ENCODE results near the gene BANK1. TPM values are rescaled to one million over a fixed set of nuclear protein-coding genes. Genes with fewer than 3 reads are reported as not detected.

The BANK1 gene
- total RNA-seq, 1 experiment from 2014 or later: 1.1 TPM

- H2AFZ ChIP-seq (ENCODE audit: low read length): no peak overlapping the region
Observed at GRCh38 chr4:101953949-101954348, 163.4 kb downstream of the BANK1 start.

More at GRCh38 chr4:101953949-101954348, 163.4 kb downstream of the BANK1 start:
- H3K9me3 Mint-ChIP-seq: no peaks in the 10 kb centered on the region
- no peak overlapping the region for H4K5ac ChIP-seq (ENCODE audit: insufficient read length, low read depth, low read length)
- no peaks in the 10 kb centered on the region for H3K23me2 ChIP-seq (ENCODE audit: insufficient read length, low read depth, low read length, poor library complexity, severe bottlenecking)
- H3K27me3 Mint-ChIP-seq (ENCODE audit: low read depth): no peaks in the 10 kb centered on the region
- no peak overlapping the region for H3K23ac ChIP-seq (ENCODE audit: insufficient read length, low read depth, low read length)
- no peak overlapping the region for H2BK15ac ChIP-seq (ENCODE audit: low read depth, low read length)
- H2AK5ac ChIP-seq (ENCODE audit: insufficient read length, low read length): no peak overlapping the region
- no peaks in the 10 kb centered on the region for H3K79me1 ChIP-seq (ENCODE audit: insufficient read depth, low read depth, low read length, poor library complexity, severe bottlenecking)
- no peak overlapping the region for H3K14ac ChIP-seq (ENCODE audit: insufficient read depth, low read length)
- H3K56ac ChIP-seq (ENCODE audit: insufficient read length, low read depth, low read length): no peak overlapping the region
- H2BK5ac ChIP-seq (ENCODE audit: insufficient read length, low read length): no peak overlapping the region
- no peak overlapping the region for H2BK120ac ChIP-seq (ENCODE audit: low read depth, low read length, poor library complexity, severe bottlenecking)
- H2BK20ac ChIP-seq (ENCODE audit: low read depth, low read length, poor library complexity, severe bottlenecking): no peak overlapping the region
- H3K9me3 ChIP-seq (ENCODE audit: control insufficient read depth, low read depth, low read length): no peaks in the 10 kb centered on the region
- peaks cover 39 to 50% of the 10 kb centered on the region in 2 experiments for H3K4me1 Mint-ChIP-seq
- H3K36me3 Mint-ChIP-seq (ENCODE audit: insufficient read depth in 1 of 3, low read depth in 3 of 3): no peaks in the 10 kb centered on the region
- no peak overlapping the region for H3T11ph ChIP-seq (ENCODE audit: low read length)
- no peaks in the 10 kb centered on the region for H4K20me1 ChIP-seq (ENCODE audit: control insufficient read depth, insufficient read depth, insufficient read length)
- no peak overlapping the region for H3K4me3 Mint-ChIP-seq
- H3K9ac ChIP-seq (ENCODE audit: extremely low read depth, insufficient read length, low read length): no peak overlapping the region
- no peak overlapping the region for H3K4ac ChIP-seq (ENCODE audit: low read depth, low read length)
- peak overlapping the region; percentile 78 for H3K27ac ChIP-seq (ENCODE audit: insufficient read length, low read depth, low read length)
- H2BK12ac ChIP-seq (ENCODE audit: insufficient read length, low read depth, low read length): no peak overlapping the region
- no peaks in the 10 kb centered on the region for H3K79me2 ChIP-seq (ENCODE audit: insufficient read depth, low read length)
- peak overlapping the region; percentile 48 for H3K18ac ChIP-seq (ENCODE audit: insufficient read length, low read depth, low read length)
- TF ChIP-seq CTCF (conservative IDR thresholded peaks at IDR 0.05): no peak
- DNase-seq: peak; percentile 52
- WGBS (ENCODE audit: extremely low coverage, insufficient read length, low lambda C conversion rate): no CpG with 5 or more reads among the region's 4 CpGs
- peaks cover 10% of the 10 kb centered on the region for H3K4me1 ChIP-seq (ENCODE audit: insufficient read depth, low read length)
- H4K91ac ChIP-seq (ENCODE audit: insufficient read length, low read depth, low read length): no peak overlapping the region
- peak overlapping the region; percentile 23 for H3K4me2 ChIP-seq (ENCODE audit: insufficient read depth, insufficient read length, low read length)
- no peaks in the 10 kb centered on the region for H3K27me3 ChIP-seq (ENCODE audit: insufficient read depth, low read length)
- H4K8ac ChIP-seq (replicated peaks; ENCODE audit: insufficient read length, low read depth, low read length): no peak overlapping the region
- peak overlapping the region; percentile 64 to 90 (median 85); a peak in 6 of 7 replicates for H3K27ac Mint-ChIP-seq

All from H9 (cell line).